Neural cell (in vitro differentiated cells): ENCODE measurements around the gene ZNF503. TPM values are rescaled to one million over a fixed set of nuclear protein-coding genes. Genes with fewer than 3 reads are reported as not detected.

Experiments used
- H2AFZ ChIP-seq: fragments of 200-600, 300-800 bp; sonication (generic), shearing (Covaris generic); 2 replicates; pipeline ENCODE4 v1.6.0; 2014; ENCODE audit warnings: low read depth, mild to moderate bottlenecking, antibody characterized with exemption, low read length, moderate library complexity
- H3F3A ChIP-seq: fragments of 200-600 bp; shearing (Covaris generic); 2 replicates; pipeline ENCODE4 v1.6.1; 2016; ENCODE audit warnings: mild to moderate bottlenecking, moderate library complexity, mixed read lengths, antibody characterized with exemption, low read length; ENCODE audit not compliant: insufficient read depth, poor library complexity, severe bottlenecking
- H3K27ac ChIP-seq: fragments of 200-600, 300-800 bp; sonication (generic), shearing (Covaris generic); 2 replicates; pipeline ENCODE4 v1.5.1; 2014; ENCODE audit warnings: mild to moderate bottlenecking, low read length, moderate library complexity
- H3K27me3 ChIP-seq: fragments of 300-800, 200-600 bp; sonication (generic), shearing (Covaris generic); 2 replicates; pipeline ENCODE4 v1.6.0; 2014; ENCODE audit warnings: mild to moderate bottlenecking, low read depth, low read length, moderate library complexity; ENCODE audit not compliant: insufficient read depth
- H3K36me3 ChIP-seq: fragments of 300-800, 200-600 bp; sonication (generic), shearing (Covaris generic); 2 replicates; pipeline ENCODE4 v1.5.1; 2014; ENCODE audit warnings: mild to moderate bottlenecking, antibody characterized with exemption, low read length, moderate library complexity; ENCODE audit not compliant: insufficient read depth
- H3K4me2 ChIP-seq: fragments of 300-800, 200-600 bp; sonication (generic), shearing (Covaris generic); 2 replicates; pipeline ENCODE4 v1.6.0; 2014; ENCODE audit warnings: mild to moderate bottlenecking, low read length
- H3K4me3 ChIP-seq: fragments of 300-800, 200-600 bp; sonication (generic), shearing (Covaris generic); 2 replicates; pipeline ENCODE4 v1.5.1; 2014; ENCODE audit warnings: mild to moderate bottlenecking, low read length, moderate library complexity
- H3K79me2 ChIP-seq: fragments of 200-600 bp; shearing (Covaris generic); replicated peaks from 2 replicates; pipeline ENCODE4 v1.6.0; 2014; ENCODE audit warnings: mild to moderate bottlenecking, low read length, moderate library complexity; ENCODE audit not compliant: insufficient read depth
- H3K9ac ChIP-seq: fragments of 300-800, 200-600 bp; sonication (generic), shearing (Covaris generic); 2 replicates; pipeline ENCODE4 v1.6.1; 2016; ENCODE audit warnings: mild to moderate bottlenecking, low read length, mixed read lengths
- H3K9me2 ChIP-seq: fragments of 200-600 bp; shearing (Covaris generic); 2 replicates; pipeline ENCODE4 v1.6.1; 2016; ENCODE audit warnings: mild to moderate bottlenecking, low read length, mixed read lengths; ENCODE audit not compliant: insufficient read depth
- H3K9me3 ChIP-seq: fragments of 200-600, 300-800 bp; sonication (generic), shearing (Covaris generic); 2 replicates; pipeline ENCODE4 v1.6.1; 2016; ENCODE audit warnings: mild to moderate bottlenecking, mixed run types, low read length, moderate library complexity, mixed read lengths
- H4K20me1 ChIP-seq: fragments of 200-600 bp; shearing (Covaris generic); 2 replicates; pipeline ENCODE4 v1.6.1; 2016; ENCODE audit warnings: mild to moderate bottlenecking, mixed run types; ENCODE audit not compliant: insufficient read depth
- CTCF ChIP-seq: fragments of 450-650 bp; IDR thresholded peaks from 2 replicates; pipeline ENCODE4 v1.5.1; 2014; ENCODE audit warnings: antibody characterized with exemption, mild to moderate bottlenecking, moderate library complexity; ENCODE audit not compliant: poor library complexity, severe bottlenecking
- EP300 ChIP-seq: fragments of 450-650 bp; conservative IDR thresholded peaks from 2 replicates; pipeline ENCODE4 v1.6.1; 2014; ENCODE audit warnings: antibody characterized with exemption, mild to moderate bottlenecking, moderate library complexity; ENCODE audit not compliant: poor library complexity, severe bottlenecking
- EZH2 ChIP-seq: fragments of 200-600, 300-800 bp; shearing (Covaris generic), sonication (generic); IDR thresholded peaks from 2 replicates; pipeline ENCODE4 v1.6.1; 2014; ENCODE audit warnings: antibody characterized with exemption, low read length, borderline replicate concordance, mild to moderate bottlenecking; ENCODE audit not compliant: insufficient read depth, poor library complexity, severe bottlenecking
- MXI1 ChIP-seq: fragments of 450-650 bp; conservative IDR thresholded peaks from 2 replicates; pipeline ENCODE4 v1.6.1; 2014; ENCODE audit warnings: antibody characterized with exemption, mild to moderate bottlenecking; ENCODE audit not compliant: poor library complexity, severe bottlenecking
- POLR2AphosphoS5 ChIP-seq: IDR thresholded peaks from 2 replicates; pipeline ENCODE4 v1.6.1; 2012
- RAD21 ChIP-seq: fragments of 450-650 bp; conservative IDR thresholded peaks from 2 replicates; pipeline ENCODE4 v1.6.1; 2014; ENCODE audit warnings: antibody characterized with exemption, mild to moderate bottlenecking, moderate library complexity
- SMC3 ChIP-seq: fragments of 450-650 bp; conservative IDR thresholded peaks from 2 replicates; pipeline ENCODE4 v1.6.1; 2014; ENCODE audit warnings: antibody characterized with exemption, mild to moderate bottlenecking, moderate library complexity; ENCODE audit not compliant: poor library complexity
- TAF1 ChIP-seq: IDR thresholded peaks from 2 replicates; pipeline ENCODE4 v1.6.1; 2012; ENCODE audit warnings: low read depth
- polyA plus RNA-seq: library from polyadenylated mRNA; depleted of rRNA; stranded (reverse); fragments of >200 nt; gene quantifications from 2 replicates; pipeline ENCODE4 v1.2.3, GENCODE V29; 2014
- TF ChIP-seq, protein P1 (sequence below): IDR thresholded peaks from 2 replicates; pipeline ENCODE4 v1.6.1; 2012; ENCODE audit warnings: borderline replicate concordance

ZNF503 gene
- polyA plus RNA-seq, 1 donor from 2014 or later, result 41.4 TPM

DNA sequence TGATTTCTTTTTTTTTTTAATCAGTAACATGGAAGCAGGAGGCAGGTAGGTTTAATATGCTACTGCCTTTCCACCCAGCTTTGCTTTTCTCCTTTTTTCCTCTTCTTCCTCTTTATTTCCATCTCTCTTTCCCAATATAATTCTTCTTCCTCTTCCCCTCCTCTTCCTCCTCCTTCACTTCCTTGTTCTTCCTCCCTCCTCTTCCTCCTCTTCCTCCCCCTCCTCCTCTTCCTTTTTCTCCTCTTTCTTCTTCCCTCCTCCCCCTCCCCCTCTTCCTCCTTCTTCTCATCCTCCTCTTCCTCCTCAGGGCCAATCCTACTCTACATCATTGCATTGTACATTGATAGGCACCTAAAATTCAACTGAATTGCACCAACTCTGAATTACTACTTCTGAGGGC, 11.4 kb downstream of the ZNF503 start:
- H3K36me3 ChIP-seq, result peaks cover 4% of the 10 kb centered on the region
- H3K27me3 ChIP-seq, result peaks cover 27% of the 10 kb centered on the region
- H3F3A ChIP-seq, result no peaks in the 10 kb centered on the region
- H4K20me1 ChIP-seq, result no peaks in the 10 kb centered on the region
- peaks cover 31% of the 10 kb centered on the region for H3K79me2 ChIP-seq
- no peak overlapping the region for H3K9ac ChIP-seq
- no peak overlapping the region for H3K4me3 ChIP-seq
- H3K27ac ChIP-seq, result no peak overlapping the region
- H3K4me2 ChIP-seq, result no peak overlapping the region
- H3K9me3 ChIP-seq, result no peaks in the 10 kb centered on the region
- H3K9me2 ChIP-seq, result no peaks in the 10 kb centered on the region
- no peak for TF ChIP-seq MXI1
- H2AFZ ChIP-seq, result no peak overlapping the region

DNA sequence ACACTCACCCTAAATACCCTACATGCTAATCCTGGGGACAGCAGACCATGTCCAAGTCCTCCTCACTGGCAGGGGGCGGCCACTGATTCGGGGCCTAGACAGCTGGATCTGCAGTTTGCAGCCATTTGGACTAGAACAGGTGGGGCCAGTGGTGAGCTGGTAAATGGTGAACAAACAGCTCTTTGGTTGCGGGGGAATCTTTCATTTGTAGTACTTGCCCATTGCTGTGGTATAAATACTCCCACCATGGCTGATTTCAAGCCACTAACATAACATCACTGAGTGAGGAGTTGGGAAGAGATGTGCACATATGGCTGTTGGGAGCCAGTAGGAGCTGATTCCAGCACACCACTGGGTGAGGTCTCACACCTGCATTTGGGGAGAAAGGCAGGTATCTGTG, 13.5 kb downstream of the ZNF503 start:
- H3K27ac ChIP-seq, result no peak overlapping the region
- no peaks in the 10 kb centered on the region for H4K20me1 ChIP-seq
- H3K4me3 ChIP-seq, result no peak overlapping the region
- H3K9ac ChIP-seq, result no peak overlapping the region
- H3K9me3 ChIP-seq, result no peaks in the 10 kb centered on the region
- no peaks in the 10 kb centered on the region for H3K36me3 ChIP-seq
- H3K27me3 ChIP-seq, result peaks cover 9% of the 10 kb centered on the region
- peaks cover 10% of the 10 kb centered on the region for H3K79me2 ChIP-seq
- H2AFZ ChIP-seq, result no peak overlapping the region
- no peaks in the 10 kb centered on the region for H3F3A ChIP-seq
- H3K9me2 ChIP-seq, result no peaks in the 10 kb centered on the region
- TF ChIP-seq EP300, result no peak
- TF ChIP-seq POLR2AphosphoS5, result no peak
- TF ChIP-seq, protein P1, sequence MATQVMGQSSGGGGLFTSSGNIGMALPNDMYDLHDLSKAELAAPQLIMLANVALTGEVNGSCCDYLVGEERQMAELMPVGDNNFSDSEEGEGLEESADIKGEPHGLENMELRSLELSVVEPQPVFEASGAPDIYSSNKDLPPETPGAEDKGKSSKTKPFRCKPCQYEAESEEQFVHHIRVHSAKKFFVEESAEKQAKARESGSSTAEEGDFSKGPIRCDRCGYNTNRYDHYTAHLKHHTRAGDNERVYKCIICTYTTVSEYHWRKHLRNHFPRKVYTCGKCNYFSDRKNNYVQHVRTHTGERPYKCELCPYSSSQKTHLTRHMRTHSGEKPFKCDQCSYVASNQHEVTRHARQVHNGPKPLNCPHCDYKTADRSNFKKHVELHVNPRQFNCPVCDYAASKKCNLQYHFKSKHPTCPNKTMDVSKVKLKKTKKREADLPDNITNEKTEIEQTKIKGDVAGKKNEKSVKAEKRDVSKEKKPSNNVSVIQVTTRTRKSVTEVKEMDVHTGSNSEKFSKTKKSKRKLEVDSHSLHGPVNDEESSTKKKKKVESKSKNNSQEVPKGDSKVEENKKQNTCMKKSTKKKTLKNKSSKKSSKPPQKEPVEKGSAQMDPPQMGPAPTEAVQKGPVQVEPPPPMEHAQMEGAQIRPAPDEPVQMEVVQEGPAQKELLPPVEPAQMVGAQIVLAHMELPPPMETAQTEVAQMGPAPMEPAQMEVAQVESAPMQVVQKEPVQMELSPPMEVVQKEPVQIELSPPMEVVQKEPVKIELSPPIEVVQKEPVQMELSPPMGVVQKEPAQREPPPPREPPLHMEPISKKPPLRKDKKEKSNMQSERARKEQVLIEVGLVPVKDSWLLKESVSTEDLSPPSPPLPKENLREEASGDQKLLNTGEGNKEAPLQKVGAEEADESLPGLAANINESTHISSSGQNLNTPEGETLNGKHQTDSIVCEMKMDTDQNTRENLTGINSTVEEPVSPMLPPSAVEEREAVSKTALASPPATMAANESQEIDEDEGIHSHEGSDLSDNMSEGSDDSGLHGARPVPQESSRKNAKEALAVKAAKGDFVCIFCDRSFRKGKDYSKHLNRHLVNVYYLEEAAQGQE, result no peak
- no peak for TF ChIP-seq TAF1
- no peak for TF ChIP-seq CTCF
- no peak for TF ChIP-seq EZH2
- no peak for TF ChIP-seq MXI1
- no peak for TF ChIP-seq RAD21
- no peak for TF ChIP-seq SMC3
- H3K4me2 ChIP-seq, result no peak overlapping the region

- no peak overlapping the region for H3K4me2 ChIP-seq
- H3K9me3 ChIP-seq, result no peaks in the 10 kb centered on the region
- H3K36me3 ChIP-seq, result no peaks in the 10 kb centered on the region
- no peaks in the 10 kb centered on the region for H4K20me1 ChIP-seq
- H3F3A ChIP-seq, result no peaks in the 10 kb centered on the region
- no peak overlapping the region for H3K27ac ChIP-seq
- no peaks in the 10 kb centered on the region for H3K27me3 ChIP-seq
- TF ChIP-seq RAD21 (no peak), SMC3 (no peak), POLR2AphosphoS5 (no peak), TAF1 (no peak), MXI1 (no peak)
- no peaks in the 10 kb centered on the region for H3K9me2 ChIP-seq
- no peak overlapping the region for H3K4me3 ChIP-seq
- no peaks in the 10 kb centered on the region for H3K79me2 ChIP-seq
- H3K9ac ChIP-seq, result no peak overlapping the region
- H2AFZ ChIP-seq, result no peak overlapping the region
Observed at GRCh38 chr10:75386128-75386527, 15.4 kb downstream of the ZNF503 start.
